GM18909 (cell line): ENCODE measurements around the gene ZMYM4.
"Not testable (repeated sequence)": the region's sequence is repeated elsewhere in the genome, so short reads cannot be mapped to it uniquely, and the experiment has no call there.

Experiments used
- ATAC-seq: cut with Tn5 transposase; IDR thresholded peaks from one replicate; pipeline ENCODE4 v1.9.1; 2021; ENCODE audit warnings: mild to moderate bottlenecking; ENCODE audit not compliant: unreplicated experiment, poor library complexity

Gene ZMYM4

DNA sequence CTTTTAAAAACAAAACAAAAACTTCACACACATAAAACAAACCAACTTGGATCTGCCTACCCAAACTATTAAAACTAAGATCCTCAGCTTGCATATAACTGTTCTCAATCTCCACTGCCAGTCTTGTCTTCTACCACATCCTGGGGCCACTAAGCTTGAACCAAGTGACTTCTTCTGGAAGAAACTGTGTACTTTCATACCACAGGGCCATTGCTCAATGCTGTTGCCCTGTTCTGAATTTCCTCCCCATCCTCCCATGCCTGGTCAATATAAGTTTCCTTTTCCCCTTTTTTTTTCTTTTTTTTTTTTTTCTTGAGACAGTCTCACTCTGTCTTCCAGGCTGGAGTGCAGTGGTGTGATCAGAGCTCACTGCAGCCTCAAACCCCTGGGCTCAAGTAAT, 178.8 kb downstream of the ZMYM4 start:
- ATAC-seq = no peak

DNA sequence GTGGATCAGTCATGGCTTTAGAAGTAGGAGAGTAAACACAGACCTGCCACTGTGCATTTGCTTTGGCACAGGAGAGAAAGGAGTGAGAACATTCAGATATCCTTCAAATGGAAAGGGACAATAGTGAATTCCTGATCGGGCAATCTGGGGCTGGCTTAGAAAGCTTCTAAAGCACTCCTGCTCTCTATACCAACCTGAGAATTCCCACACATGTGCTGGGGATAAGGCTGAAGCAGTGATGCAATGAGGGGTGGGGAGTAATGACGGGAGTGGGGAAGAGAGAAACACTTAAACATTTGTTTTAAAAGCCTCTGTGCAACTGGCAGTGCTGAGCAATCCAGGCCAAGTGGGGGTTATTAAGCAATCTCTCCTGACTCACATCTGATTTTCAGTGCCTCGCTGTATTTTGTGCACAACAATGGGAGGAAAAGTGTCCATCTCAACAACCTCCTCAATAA, 179.9 kb downstream of the ZMYM4 start:
- ATAC-seq = no peak

DNA sequence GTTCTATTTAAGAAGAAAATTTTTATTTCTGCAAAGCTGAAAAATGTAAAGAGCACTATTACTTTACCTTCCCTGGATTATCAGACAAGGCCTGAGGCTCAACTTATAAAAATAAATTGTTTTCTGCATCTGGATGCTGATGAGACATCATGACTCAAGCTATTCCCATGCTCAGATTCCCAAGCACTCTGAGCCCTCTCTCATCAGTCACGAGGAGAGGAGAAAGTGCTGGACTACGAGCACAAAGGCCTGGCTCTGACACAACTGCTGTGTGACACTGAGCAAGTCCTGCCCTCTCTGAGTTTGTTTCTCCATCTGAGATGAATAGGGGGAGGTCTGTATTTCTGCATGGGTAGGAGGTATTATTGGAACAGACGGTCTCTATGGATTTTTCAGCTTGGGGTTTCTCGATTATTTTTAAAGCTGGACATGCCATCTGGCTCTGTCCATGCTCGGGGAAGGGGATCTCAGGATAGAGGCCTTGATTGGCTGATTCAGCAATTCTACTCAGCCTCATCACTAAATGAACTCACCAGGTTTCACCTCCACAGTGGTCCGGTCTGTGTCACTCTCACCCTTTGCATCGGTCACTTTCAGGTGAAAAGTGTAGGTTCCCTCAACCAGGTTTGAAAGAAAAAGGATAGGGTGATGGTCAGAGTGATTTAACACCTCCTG, 181.0 kb downstream of the ZMYM4 start:
- no peak for ATAC-seq

DNA sequence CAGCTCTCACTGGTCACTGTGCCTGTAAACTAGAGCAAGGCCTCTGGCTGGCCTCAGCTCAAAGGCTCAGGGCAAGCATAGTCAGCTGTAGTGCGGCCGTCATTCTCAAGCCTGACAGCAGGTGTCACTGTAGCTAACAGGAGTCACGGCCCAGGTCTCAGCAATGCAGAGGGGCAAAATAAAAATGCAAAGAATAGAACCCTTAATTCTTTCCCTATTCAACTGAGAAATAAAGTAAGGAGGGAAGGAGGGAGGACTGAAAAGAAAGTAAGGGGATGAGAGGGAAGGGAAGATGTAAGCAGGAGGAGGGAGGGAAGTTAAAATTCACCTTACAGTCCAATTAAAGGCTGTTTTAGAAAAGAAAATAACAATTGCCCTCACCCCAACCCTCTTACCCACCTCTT, 182.6 kb downstream of the ZMYM4 start:
- ATAC-seq = no peak

DNA sequence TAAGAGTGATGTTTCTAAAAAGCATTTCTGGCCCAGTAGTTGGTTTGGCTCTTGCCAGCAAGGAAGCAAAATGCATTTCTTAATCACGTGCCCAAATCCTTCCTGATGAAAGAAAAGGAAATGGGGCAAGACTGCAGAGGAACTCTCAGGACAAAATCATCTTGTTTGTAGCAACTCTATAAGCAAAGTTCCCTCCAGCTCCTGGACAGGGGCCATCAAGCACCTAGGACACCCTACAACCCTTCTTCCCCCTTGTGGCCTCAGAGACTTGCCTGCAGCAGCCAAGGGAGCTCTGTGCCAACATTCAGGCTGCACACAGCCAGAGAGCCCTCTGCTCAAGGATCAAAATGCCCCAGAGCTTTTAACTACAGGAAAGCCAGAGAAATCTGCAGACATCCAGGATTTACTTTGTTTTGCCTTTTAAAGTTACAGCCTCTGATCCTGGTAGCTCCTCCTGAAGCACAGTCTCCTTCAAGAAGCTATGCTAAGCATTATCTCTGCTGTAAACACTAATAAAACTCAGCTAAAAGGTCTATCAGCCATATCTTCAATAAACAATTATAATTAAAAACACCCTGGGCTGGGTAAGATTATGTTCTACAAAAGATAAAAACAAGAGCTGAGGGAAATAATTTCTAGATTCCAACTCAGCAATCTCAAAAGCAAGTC, 183.7 kb downstream of the ZMYM4 start:
- no peak for ATAC-seq

DNA sequence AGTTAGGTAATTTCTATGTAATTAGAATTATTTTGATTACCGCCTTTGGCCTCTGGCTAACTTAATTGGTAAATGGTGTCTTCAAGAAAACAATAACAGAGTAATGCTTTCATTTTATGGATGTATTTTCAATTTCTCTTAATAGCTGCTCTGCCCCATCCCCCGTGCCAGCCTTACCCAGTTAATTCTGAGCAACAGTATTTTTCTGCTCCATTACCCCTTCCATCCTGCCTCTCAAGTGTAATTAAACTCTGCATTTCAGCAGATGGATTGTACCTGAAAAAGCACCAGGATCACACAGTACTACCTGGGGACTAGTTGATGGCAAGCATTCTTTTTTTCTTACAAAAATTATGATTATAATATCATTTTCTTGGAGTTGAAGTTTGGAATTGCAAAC, 184.5 kb downstream of the ZMYM4 start:
- no peak for ATAC-seq

DNA sequence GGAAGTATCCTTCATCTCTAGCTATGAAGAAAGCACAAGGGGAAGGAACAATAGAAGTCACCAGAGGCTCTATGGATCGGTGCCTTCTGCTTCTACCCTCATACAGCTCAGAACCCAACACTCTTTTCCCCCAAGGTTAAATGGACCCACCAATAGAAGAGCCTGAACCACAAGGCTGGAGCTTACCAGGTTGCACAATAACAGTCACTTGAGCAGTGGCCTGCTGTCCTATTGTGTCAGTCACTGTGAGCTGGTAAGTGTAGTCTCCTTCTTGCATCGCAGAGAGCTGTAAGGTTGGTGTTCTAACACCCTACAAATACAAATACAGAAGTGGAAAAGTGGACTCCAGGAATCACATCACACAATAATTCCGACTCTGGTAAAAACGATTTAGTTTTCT, 185.7 kb downstream of the ZMYM4 start:
- no peak for ATAC-seq

DNA sequence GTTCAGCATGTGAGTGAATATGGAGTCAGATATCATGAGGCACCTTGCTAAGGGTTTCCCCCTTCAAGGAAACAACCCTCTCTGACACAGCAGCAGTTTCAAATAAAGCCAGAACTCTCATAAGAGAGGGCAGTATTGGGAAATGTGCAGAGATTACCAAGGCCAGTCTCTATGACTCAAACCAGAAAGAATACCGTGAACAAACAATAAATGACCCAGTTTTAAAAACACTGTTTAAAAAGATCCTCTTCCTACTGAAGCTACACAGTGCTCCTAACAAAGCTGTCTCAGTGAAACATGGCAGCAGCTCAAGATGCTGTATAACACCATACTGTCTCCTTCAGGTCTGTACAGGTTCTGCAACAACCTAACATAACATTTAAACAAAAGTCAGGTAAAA, 186.1 kb downstream of the ZMYM4 start:
- ATAC-seq = no peak

DNA sequence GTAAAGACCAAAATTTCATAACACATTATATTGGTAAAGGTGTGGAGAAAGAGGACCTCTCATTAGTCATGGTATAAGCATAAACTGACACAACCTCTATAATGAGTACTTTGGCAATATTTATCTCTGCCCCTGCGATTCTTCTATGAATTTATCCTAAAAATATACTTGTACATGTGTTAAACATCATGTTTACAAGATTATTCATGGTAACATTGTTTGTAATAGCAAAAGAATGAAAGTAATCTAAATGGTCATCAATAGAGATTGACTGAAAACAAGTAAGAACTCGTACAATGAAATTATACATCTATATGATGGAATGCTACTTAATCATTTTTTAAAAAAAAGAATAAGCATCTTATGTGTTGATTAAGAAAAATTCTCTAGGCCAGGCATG, 192.3 kb downstream of the ZMYM4 start:
- no peak for ATAC-seq

DNA sequence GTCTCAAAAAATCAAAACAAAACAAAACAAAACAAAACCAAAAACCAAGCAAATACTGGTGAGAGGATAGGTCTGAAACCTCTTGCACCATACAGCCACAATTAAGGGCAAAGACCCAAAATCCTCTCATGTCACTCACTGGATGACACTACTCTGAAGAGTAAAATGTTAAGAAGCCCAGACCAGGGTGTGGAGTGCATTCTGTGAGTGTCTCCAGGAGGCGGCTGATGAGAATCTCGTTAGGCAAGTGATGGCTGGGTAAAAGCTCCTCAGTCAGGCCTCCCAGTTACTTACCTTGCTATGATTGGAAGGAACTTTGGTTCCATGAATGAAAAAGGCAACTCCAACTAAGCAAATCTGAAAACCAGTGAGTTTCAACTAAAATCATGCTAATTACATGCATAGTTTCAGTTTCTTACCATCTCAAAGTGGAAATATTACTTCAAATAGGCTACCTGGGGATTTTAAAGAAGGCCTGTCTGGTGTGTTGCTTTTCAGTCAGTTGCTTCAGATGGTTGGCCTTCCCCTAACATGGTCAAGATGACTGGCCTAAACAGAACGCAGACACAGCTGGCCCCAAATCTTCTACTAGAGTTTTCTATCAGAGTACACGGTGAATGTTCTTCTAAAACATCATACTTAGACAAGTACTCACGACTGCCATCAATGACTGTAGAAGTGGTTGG, 193.6 kb downstream of the ZMYM4 start:
- no peak for ATAC-seq

DNA sequence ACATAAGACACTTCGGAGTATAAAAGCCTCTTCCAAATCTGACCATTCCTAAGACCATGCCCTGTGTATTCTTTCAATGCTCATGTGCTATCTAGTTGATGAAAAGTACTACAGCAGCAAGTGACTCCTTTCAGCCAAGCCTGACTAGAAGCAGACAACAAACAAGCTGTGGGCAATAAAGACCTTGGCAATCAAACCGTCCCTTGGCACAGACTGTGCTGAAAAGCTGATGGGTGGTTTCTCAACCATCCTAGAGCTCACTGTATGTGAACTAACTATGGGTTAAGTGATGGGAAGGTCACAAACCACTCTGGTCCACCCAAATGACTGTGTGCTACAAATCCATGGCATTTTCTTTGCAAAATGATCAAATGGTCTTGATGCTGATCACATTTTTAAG, 194.7 kb downstream of the ZMYM4 start:
- ATAC-seq = no peak

DNA sequence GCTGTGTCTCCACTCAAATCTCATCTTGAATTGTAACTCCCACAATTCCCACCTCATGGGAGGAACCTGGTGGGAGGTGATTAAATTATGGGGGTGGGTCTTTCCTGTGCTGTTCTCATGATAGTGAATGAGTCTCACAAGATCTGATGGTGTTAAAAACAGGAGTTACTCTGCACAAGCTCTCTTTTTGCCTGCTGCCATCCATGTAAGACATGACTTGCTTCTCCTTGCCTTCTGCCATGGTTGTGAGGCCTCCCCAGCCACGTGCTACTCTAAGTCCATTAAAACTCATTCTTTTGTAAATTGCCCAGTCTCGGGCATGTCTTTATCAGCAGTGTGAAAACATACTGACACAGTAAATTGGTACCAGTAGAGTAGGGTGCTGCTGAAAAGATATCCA, 195.2 kb downstream of the ZMYM4 start:
- not testable (repeated sequence) for ATAC-seq

DNA sequence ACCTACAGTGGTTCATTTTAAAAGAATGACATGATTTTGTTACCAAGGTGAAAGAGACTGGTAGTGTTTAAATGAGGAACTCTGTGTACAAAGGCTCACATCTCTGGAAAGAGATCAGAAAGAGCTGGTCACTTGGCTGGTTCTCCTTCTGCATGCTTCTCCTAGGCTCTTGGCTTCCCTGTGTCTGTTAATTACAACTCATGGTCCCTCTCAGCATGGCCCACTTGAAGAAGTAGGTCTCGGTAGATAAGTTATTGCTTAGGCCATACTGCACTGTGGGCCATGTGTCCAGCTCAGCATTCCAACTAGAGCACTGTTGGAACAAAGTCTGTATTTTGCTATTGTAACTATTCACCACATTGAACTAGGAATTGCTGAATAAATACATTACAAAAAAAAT, 197.6 kb downstream of the ZMYM4 start:
- no peak for ATAC-seq

DNA sequence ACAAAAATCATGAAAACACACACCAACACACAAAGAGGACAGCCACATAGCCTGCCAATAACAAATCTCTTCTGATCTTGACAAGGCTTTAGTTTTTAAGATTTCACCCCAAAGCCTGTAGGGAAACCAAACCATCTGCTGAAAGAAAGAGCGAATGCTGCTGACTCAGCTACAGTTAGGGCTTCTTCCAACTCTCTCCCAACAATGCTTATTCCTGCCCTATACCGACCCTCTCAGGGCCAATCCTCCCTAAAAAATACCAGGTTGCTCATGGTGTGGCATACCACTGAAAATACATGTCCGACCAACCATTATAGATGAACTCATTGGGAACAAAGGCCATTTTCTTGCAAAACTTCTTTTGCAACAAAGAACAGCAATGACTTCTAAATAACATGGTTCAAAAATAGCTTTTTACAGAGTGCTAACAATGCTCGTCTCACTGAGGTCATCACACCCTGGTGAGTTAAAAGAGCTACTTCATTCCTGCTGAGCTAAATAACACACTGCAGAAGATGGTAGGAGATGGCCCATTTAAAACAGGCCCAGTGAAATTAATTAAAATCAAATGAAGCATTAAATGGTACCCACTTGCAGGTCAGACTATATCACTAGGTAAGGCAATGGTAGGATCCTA, 202.6 kb downstream of the ZMYM4 start:
- no peak for ATAC-seq
